ENCODE measurements around the gene ZFHX3. TPM values are rescaled to one million over a fixed set of nuclear protein-coding genes. Genes with fewer than 3 reads are reported as not detected.

ZFHX3 gene
- total and polyA plus RNA-seq, 9 of the 15 experiments (the other 6 are each of a cell fraction or from before 2014, with no cell fraction given): 0.01 to 0.23 (median 0.06) TPM; not detected in 4

DNA sequence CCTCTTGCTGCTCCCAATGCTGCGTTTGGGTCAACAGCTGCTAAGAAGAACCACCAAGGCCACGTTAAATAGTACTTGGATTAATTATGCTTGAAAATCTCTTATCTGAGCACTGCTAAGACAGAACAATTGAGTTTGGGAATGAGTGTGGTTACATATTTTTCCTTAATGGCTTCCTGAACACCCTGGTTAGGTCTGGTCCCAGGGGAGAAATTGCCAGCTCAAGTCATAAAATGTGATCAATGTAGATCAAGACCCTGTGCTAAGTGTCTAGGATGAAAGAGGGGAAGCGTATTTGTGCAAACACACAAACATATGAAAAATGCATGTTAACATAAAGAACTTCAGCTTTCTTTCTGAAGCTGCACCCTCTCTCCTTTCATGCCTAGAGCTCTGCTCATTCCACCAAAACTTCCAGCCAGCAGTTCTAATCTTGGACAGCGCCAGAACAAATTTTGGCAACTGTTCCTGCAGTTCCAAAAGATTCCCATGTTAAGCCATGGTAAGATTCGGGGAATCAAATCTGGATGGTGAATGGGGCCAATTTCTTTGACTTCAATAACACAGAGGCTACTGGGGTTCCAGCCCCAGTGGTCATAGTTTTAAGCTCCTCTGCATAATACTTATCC is 72.0 kb downstream of the ZFHX3 start:
- POLR2A ChIA-PET: interaction anchor here (0.6 kb wide), 1 partner anchor 854 kb away, joined by 3 read pairs; no protein-coding TSS in a partner anchor
- H3K79me2 ChIP-seq (ENCODE audit: control insufficient read depth, insufficient read depth, low read length): no peaks in the 10 kb centered on the region
- H3K9me3 ChIP-seq (replicated peaks; ENCODE audit: control insufficient read depth, insufficient read depth, low read depth, low read length): no peaks in the 10 kb centered on the region
- H3K4me1 ChIP-seq (replicated peaks in 1 of 2; ENCODE audit: control insufficient read depth in 2 of 2, insufficient read depth in 2 of 2, low read length in 2 of 2): no peaks in the 10 kb centered on the region
- no peak overlapping the region for H3K27ac ChIP-seq (ENCODE audit: extremely low read depth, low read depth, low read length)
- TF ChIP-seq, protein P1, sequence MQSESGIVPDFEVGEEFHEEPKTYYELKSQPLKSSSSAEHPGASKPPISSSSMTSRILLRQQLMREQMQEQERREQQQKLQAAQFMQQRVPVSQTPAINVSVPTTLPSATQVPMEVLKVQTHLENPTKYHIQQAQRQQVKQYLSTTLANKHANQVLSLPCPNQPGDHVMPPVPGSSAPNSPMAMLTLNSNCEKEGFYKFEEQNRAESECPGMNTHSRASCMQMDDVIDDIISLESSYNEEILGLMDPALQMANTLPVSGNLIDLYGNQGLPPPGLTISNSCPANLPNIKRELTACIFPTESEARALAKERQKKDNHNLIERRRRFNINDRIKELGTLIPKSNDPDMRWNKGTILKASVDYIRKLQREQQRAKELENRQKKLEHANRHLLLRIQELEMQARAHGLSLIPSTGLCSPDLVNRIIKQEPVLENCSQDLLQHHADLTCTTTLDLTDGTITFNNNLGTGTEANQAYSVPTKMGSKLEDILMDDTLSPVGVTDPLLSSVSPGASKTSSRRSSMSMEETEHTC (IDR thresholded peaks at IDR 0.05): no peak
- TF ChIP-seq ETS2 (tag; IDR thresholded peaks at IDR 0.05; ENCODE audit: borderline replicate concordance, poor library complexity, severe bottlenecking) (no peak), PURB (CRISPR knock-in tag; IDR thresholded peaks at IDR 0.05; ENCODE audit: low read depth) (no peak), KDM1A (IDR thresholded peaks at IDR 0.05) (no peak)
- TF ChIP-seq, protein P2, sequence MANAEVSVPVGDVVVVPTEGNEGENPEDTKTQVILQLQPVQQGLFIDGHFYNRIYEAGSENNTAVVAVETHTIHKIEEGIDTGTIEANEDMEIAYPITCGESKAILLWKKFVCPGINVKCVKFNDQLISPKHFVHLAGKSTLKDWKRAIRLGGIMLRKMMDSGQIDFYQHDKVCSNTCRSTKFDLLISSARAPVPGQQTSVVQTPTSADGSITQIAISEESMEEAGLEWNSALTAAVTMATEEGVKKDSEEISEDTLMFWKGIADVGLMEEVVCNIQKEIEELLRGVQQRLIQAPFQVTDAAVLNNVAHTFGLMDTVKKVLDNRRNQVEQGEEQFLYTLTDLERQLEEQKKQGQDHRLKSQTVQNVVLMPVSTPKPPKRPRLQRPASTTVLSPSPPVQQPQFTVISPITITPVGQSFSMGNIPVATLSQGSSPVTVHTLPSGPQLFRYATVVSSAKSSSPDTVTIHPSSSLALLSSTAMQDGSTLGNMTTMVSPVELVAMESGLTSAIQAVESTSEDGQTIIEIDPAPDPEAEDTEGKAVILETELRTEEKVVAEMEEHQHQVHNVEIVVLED (CRISPR knock-in tag; IDR thresholded peaks at IDR 0.05): no peak
- TF ChIP-seq, protein P3, sequence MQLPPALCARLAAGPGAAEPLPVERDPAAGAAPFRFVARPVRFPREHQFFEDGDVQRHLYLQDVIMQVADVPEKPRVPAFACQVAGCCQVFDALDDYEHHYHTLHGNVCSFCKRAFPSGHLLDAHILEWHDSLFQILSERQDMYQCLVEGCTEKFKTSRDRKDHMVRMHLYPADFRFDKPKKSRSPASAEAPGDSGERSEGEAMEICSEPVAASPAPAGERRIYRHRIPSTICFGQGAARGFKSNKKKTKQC (CRISPR knock-in tag; IDR thresholded peaks at IDR 0.05): no peak
- H3K36me3 ChIP-seq (ENCODE audit: control insufficient read depth, insufficient read depth, low read length): no peaks in the 10 kb centered on the region
- CTCF ChIA-PET (ENCODE audit: low intra/inter-chr PET ratio): no interaction called here
- H3K9ac ChIP-seq (ENCODE audit: insufficient read depth in 1 of 2, low read depth in 2 of 2, low read length in 2 of 2): no peak overlapping the region
- intact Hi-C loops (cut with micrococcal nuclease) (no loop called here), in situ Hi-C loops (cut with MboI) (no loop called here)
- FAIRE-seq (no peak), ATAC-seq (no peak), DNase-seq (ENCODE audit: extremely low read depth in 1 of 4, low spot score in 3 of 4) (no peak)
- H3K9me1 ChIP-seq (ENCODE audit: control insufficient read depth, insufficient read depth, low read length): no peaks in the 10 kb centered on the region
- no peak overlapping the region for H3K4me2 ChIP-seq (ENCODE audit: insufficient read depth, low read length)
- 2% methylated on average over 5 of the region's 5 CpGs for WGBS (ENCODE audit: insufficient coverage, low coverage, missing lambda C conversion rate)
- peaks cover 10 to 31% of the 10 kb centered on the region in 2 experiments; a peak in 4 of 5 replicates for H3K27me3 ChIP-seq (ENCODE audit: control insufficient read depth in 2 of 2, insufficient read depth in 2 of 2, low read length in 2 of 2)
- BruUV-seq (replicated peaks): no TSS peak
- H3K4me3 ChIP-seq: no peak overlapping the region
- H4K20me1 ChIP-seq (replicated peaks; ENCODE audit: control insufficient read depth, insufficient read depth, low read length): no peaks in the 10 kb centered on the region; the same call in 1 of the 2 replicates
- no peak overlapping the region for H2AFZ ChIP-seq (ENCODE audit: low read depth, low read length)

All from K562 (cell line).